Measurements from ENCODE around the gene MRPL19.

Gene MRPL19

GRCh38 chr2:75646583-75647425, at the start of gene MRPL19:
Gene MRPL19 (plus strand): TSS chr2:75646783. CDS start chr2:75646808, 25 bp downstream.
- DNase-seq = peak; percentile 80

GRCh38 chr2:75596784-75597183, 49.8 kb upstream of the MRPL19 start:
- DNase-seq = no peak

DNA sequence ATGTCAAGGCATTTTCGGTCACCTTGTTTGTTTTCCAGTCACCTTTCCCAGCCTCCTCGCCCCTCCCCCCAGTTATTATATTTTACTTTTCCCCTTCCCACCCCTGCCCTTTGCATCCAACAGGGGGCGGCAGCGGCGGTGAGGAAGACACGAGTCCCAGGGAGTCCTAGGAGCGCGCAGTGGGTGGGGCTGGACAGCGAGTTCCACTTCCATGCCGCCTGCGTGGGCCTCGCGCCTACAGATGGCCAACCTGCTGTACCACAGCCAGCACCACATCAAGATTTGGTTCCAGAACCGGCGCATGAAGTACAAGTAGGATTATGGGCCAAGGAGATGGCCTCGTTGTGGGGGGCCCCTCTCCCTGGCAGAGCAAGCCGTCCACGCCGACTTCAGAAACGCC, 48.6 kb upstream of the MRPL19 start:
- no peak for DNase-seq

DNA sequence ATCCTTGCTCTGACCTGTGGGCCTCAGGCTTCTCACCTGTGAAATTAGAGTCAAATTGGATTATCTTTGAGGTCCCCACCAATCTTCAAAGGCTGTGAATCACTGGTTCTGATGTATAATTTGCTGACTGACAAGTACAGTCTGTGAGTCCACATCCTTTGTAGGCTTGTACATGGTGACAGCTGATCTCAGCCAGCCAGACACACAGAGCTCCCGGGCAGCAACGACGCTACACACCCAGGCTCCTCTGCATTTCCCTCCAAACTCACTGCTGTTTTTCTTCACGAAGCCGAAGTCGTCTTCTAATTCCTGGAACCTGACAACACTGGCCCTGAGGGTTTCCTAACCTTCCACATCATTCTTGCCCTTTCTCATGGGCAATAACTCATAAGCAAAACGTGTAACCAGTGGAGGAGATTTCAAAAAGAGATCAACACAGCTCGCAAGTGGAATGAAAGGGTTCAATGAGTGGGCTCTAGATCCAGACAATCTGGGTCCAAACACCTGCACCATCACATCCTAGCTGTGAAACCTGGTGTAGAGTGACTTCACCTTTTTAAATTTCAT, 47.9 kb upstream of the MRPL19 start:
- no peak for DNase-seq

GRCh38 chr2:75600461-75601011, 46.0 kb upstream of the MRPL19 start:
- DNase-seq = no peak

DNA sequence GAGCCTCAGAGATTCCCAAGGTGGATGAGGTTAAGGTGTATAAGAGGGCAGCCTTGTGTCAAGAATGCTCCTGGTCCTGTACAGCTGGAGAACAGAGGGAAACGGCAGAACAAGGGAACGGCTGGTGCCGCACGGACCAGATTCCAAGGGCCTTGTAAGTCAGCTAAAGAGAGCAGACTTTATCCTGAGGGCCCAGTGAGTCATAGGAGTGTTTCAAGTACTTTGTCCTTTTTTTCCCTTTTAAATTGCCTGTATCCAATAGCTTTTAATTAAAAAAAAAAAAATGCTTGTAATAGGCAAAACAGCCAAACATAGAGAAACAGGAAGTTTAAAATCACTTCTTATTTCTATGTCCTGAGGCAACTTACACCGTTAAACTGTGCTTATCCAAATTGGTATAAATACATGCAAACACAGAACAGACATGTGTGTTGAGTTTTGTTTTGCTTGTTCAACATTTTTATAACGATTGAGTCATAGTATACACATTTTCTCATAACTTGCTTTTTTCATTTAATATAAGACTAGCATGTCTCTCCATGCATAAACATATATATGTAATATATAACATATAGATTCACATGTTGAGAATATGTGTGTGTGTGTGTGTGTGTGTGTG, 43.8 kb upstream of the MRPL19 start:
- DNase-seq = no peak

DNA sequence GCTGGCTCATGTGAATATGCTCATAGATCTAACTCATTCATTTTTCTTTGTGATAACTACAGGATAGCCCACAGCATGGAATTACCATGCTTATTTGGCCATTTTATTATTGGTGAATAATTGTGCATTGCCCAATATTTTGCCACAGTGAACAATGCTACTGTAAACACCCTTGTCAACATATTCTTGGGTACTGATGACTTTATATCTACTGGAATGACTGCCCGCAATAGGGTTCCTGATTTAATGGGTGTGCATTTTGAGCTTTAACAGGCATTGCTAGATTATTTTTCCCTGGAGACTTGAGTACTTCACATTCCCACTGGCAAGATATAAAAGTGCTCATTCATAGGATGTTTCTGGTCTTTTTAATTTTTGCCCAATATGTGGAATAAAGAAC, 43.1 kb upstream of the MRPL19 start:
- no peak for DNase-seq

DNA sequence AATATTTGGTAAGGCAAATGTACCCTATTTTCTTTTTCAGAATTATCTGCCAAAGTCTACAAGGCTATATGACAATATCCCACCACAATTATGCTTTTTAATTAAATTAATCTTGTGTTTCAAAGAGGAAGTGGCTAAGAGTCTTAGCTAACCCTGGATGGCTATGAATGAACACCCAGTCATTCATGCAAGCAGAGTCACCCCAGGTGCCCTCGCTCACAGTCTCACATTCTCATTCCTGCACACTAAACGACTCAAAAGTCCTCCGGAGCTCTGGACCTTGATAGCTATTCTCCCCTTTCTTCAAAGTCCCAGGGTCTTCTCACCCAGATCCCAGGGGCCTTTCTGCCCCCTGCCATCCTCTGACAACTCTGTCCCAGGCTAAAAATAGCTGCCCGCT, 42.1 kb upstream of the MRPL19 start:
- no peak for DNase-seq

DNA sequence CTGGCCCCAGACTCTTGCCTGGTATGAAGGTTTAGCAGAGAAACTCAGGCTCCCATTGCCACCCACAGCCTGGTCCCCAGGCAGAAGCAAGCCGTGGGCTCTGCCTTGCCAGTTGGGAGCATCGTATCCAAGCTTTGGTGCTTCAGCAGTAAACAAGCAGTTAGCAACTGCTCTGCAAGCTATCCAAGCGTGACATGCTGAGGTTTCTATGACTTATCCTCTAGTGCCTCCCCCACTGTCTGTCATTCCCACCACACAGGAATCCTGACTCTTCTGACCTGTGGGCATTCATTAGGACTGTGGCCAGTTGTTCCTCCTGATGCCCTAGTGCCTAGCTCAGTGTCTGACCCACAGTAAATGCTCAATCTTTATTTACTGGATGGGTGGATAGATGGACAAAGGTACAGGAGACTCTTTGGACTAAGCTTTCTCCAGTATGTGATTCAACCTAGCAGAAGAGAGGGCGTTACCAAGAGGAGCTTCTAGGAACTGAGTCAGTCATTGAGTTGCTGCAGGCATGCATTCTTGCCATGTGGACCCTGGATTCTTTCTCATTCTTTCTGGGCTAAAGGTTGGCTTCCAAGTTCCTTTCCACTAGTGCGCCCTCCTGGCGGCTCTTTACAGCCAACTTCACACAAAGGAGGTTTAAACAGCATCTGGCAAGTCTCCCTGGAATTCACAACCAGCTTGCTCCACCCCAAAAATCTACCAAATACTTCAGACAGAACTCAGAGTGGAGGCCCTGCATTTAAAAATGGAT, 40.6 kb upstream of the MRPL19 start:
- DNase-seq = no peak

DNA sequence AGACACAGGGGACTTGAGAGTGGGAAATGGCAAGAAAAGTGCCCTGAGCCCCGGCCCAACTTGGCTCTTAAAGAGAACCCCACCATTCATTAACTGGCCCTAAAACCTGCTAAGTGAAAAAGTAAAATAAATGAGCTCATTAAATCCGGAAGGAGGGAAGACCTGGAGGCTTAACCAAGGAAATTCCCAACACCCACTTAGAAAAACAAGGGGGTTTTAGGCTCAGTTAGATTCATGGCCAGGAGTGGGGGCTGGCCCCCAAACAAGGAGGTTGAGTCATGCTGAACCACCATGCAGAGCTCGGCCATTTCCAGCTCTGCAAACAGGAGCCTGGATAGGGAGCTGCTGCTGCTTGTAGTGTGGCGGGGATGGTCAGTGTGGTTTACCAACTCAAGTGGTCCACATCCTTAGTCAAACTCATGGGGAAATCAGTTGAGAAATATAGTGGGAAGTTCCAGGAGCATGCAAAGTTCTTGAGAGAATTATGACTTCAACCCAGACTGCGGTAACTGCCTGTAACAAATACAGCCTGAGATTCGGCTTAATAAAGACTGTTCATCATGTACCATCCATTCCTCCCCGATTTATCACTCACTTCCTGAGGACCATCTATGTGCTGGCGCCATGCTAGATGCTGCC, 39.7 kb upstream of the MRPL19 start:
- DNase-seq = no peak

DNA sequence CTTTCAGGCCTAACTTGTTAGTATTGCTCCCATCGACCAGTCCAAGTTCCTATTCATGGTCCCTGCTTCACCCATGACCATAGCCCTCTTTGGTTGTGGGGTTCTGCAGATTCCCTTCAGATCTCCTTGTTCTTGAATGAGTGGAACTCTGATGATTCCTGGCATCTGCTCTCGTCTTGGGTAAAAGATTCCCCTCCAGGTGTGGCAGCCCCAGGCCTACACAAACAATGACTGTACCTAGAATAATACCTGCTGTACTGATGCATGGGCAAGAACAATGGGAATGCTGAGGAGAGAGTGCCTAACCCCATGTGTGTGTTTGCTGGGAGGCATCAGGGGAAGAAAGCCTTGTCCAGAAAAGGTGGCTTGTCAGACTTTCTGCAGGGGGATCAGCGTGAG, 39.2 kb upstream of the MRPL19 start:
- no peak for DNase-seq

GRCh38 chr2:75607988-75608683, 38.4 kb upstream of the MRPL19 start:
- no peak for DNase-seq

GRCh38 chr2:75608684-75609333, 37.8 kb upstream of the MRPL19 start:
- no peak for DNase-seq

DNA sequence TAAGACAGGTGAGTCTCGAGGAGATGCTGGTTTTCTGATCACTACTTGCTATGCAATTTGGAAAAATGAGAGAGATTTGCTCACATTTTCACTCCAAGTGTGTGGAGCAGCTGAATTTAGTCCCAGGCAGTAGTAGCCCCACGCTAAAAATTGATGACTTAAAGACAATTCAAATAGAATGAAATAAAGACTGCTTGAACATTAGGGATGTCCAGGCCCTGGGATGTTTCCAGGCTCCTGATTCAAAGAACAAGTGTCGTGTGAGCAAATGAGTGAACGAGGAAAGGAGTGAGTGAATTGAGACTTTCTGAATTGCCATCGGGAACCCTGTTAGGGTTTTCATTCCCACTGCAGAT, 37.3 kb upstream of the MRPL19 start:
- DNase-seq = no peak

DNA sequence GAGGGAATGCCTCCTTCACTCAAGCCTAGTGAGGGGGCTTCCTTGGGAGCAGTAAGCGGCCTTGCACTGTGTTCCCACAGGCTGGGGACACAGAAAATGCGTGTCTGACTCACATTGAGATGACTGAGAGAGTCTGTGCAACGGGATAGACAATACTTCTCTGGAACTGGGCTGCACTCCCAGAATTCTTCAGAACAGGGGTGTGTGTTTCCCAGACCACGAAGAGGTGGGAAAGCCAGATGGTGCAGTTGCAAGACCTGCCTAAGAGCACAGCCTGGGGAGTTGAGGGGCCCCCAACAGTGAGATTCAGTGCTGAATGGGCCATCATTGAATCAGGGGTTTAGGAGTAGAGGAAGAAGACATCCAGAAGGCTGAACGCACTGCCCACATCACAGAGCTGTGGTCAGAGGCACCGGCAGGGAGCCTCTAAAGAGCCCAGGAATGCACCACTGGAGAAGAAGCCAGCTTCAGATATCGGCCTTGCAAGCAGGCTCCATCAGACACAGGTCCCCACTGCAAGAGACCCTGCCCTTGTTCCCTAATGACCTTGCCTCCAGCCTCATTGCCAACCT, 36.6 kb upstream of the MRPL19 start:
- no peak for DNase-seq

- DNase-seq = no peak
Observed at GRCh38 chr2:75610671-75611070, 35.9 kb upstream of the MRPL19 start.

GRCh38 chr2:75612108-75612861, 34.3 kb upstream of the MRPL19 start:
- DNase-seq = no peak

DNA sequence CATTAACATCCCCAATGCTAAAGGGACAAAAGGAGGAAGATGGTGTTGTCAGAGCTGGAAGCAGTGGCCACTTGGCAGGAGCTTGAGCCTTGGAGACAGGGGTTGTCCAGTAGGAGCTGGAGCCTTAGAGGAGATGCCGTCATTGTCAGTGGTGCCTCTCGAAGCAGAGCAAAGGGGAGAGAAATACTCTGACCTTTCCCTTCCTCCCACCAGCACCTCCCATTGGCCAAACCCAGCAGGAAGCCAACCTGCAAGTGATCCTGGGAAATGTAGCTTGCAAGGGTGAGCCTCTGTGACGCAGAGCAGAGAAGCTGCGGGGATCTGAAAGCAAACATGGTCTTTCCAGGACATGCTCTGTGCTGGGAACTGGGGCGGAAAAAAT, 33.7 kb upstream of the MRPL19 start:
- DNase-seq = no peak

DNA sequence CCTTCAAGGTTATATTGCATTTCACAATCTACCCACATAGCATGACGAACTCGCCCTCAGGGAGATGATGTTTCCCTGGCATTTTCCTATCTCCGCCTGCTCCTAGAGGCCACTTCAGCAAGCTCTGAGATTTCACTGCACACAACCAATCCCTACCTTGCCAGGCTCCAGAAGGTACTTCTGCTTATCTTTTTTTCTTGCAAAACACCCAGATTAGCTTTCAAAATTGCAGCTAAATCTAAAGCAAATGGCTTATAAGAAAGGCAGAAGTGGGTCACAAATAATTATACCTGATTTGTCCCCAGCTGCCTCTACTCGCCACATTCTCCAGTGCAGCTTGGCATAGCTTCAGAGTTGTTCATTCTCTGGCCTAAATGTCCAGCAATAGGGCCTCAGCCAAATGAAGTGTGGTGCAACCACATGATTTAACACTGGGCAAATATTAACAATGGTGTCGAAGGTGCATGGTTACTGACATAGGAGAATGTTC, 32.4 kb upstream of the MRPL19 start:
- DNase-seq = no peak

GRCh38 chr2:75616406-75616805, 30.2 kb upstream of the MRPL19 start:
- DNase-seq = no peak

Data from NCI-H524 treated with DMSO at 0.1 percent for 48 hours (cell line).